ENCODE measurements around the gene FLG.

FLG gene

DNA sequence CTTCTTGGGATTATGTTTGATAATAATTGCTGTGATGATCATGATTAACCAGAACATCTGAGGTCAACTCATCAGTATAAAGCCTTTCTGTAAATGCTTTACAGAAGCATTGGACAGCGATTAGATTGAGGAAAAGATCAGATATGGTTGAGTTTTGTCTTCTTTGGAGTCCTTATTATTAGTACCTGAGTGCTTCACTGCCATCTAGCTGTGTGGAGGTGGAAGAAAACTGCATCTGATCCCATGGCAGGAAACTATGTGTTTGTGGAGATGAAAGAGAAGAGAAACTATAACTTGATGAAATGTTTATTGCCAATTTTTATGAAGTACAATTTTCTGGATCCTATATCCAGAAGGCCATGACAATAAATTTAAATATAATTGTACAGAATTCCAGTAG lies 23.4 kb upstream of the FLG start:
- DNase-seq (ENCODE audit: extremely low read depth, low read depth), result no peak
- TF ChIP-seq CTCF (IDR thresholded peaks at IDR 0.05; ENCODE audit: low read depth, low read length), result no peak; the same call in 1 of the 2 replicates

DNA sequence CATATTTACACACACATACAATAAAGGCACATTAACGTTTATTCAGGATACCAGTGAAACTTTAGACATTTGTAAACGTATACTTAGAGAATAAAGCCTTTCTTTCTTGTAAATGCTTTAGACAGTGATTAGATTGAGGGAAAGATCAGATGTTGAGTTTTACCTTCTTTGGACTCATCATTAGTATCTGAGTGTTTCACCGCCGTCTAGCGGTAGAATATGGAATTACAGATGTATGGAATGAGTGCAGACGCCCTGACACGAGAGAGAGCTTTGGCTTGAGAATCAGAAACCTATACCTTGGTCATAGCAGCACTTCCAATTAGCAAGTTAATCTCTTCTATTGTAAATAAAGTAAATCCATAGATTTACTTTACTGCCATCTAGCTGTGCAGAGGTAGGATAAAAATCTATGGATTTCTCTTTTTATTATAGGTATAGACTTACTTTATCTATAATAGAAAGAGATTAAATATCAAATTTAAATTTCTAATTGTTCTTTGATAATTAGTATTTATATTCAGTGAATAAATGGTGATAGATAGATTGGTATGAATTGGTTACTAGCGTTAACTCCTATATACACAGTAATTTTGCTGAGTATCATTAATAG lies 22.2 kb upstream of the FLG start:
- TF ChIP-seq CTCF (IDR thresholded peaks at IDR 0.05; ENCODE audit: low read depth, low read length), result peak; percentile 90
- DNase-seq (ENCODE audit: extremely low read depth, low read depth), result no peak

DNA sequence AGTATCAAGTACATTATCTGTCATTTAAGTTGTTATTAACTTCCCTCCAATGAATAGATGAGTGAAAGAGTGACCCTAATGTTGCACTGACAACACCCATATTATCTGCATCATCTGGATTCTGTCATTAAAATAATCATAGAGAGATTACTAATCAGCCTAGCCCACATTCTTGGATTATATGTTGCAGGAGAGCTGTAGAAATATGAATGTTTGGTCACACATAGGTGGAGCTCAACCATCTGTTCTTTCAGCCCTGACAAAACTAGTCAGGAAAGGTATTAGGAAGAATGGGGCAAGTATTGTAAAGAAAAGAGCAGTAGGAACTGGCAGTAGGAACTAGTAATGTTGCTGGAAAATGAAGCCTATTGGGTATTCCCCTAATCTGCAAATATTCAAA lies 19.4 kb upstream of the FLG start:
- DNase-seq (ENCODE audit: extremely low read depth, low read depth), result no peak
- TF ChIP-seq CTCF (IDR thresholded peaks at IDR 0.05; ENCODE audit: low read depth, low read length), result no peak

DNA sequence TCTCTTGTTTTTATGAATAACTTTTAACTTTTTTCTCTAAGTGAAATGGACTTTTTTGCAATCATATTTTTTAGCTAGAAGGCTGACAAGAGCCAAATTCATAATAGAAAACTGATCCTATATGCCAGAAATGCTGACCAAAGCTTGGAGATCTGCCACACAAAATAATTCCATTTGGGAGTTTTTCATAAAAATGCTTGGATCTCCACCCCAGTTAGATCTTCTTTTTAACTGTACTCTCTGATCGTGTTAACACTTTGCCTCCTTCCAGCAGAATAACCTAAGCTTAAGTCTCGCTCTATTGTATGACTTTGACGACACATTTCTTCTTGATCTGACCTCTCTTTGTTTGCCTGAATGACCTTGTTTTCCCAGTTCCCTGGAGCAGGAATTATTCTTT lies 18.0 kb upstream of the FLG start:
- no peak for DNase-seq (ENCODE audit: extremely low read depth, low read depth)
- no peak for TF ChIP-seq CTCF (IDR thresholded peaks at IDR 0.05; ENCODE audit: low read depth, low read length)

DNA sequence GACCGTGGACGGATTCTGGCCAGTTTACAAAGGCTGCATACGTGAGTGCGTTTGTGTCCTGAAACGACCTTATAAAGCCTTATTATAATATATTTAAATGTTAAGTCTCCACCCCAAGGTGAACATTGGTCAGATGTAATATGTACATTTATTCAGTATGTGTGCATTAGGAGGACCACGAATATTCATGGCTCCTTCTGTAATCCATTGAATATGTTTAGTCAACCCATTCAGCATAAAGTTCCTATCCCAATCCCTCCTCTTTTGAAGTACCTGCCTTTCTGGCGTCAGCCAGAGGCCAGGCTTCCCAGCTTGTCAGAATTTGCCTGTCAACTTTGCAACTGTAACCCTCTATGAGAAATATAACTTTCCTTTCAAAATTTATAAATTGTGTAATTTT lies 10.4 kb upstream of the FLG start:
- TF ChIP-seq CTCF (IDR thresholded peaks at IDR 0.05; ENCODE audit: low read depth, low read length), result no peak
- no peak for DNase-seq (ENCODE audit: extremely low read depth, low read depth)

GRCh38 chr1:152328801-152329391 lies 3.9 kb upstream of the FLG start:
- DNase-seq (ENCODE audit: extremely low read depth, low read depth), result peak; percentile 14
- TF ChIP-seq CTCF (IDR thresholded peaks at IDR 0.05; ENCODE audit: low read depth, low read length), result no peak

DNA sequence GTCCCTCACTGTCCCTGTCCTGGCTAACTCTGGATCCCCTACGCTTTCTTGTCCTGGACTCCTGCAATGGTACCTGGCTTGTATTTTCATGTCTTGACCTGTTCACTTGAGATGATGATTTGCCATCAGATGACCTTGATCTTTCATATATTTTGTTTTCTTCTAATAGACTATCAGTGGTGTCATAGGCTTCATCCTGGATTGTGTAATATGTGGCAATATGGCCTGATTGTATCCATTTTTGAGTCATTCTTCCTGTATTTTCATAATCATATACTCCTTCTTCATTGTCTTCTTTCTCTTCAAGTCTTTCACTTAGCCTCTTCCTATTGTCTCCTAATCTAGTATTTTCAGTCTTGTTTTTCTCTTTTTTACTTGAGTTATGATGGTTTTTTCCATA lies 11.1 kb downstream of the FLG start:
- DNase-seq (ENCODE audit: extremely low read depth, low read depth), result no peak
- no peak for TF ChIP-seq CTCF (IDR thresholded peaks at IDR 0.05; ENCODE audit: low read depth, low read length)

Measured in AG09319 (cell line).